IMR-90 (cell line): ENCODE measurements around the gene MYO9A. TPM values are rescaled to one million over a fixed set of nuclear protein-coding genes. Genes with fewer than 3 reads are reported as not detected.

Experiments used
- ATAC-seq: fragments of 200-7000 bp; cut with Tn5 transposase; 2 replicates; pipeline ENCODE4 v1.9.1; 2020; ENCODE audit warnings: low read depth, mild to moderate bottlenecking, moderate library complexity
- BruUV-seq: library from RNA; stranded (reverse); fragments of 400-500 nt; replicated peaks from 2 replicates; lab custom pipeline; 2021; lab: Mats Ljungman, UMichigan
- CTCF ChIA-PET: fragments of 300-600 bp; formaldehyde crosslinking; extraction: SDS; loops from one replicate; lab custom pipeline; 2021; ENCODE audit warnings: antibody characterized with exemption; lab: Yijun Ruan, JAX
- POLR2A ChIA-PET: fragments of 300-600 bp; sonication (Branson Sonifier 250); formaldehyde crosslinking; loops from one replicate; lab custom pipeline; 2022; ENCODE audit warnings: antibody characterized with exemption; ENCODE audit not compliant: unreplicated experiment; lab: Charles Lee
- DNase-seq: peaks from one replicate; pipeline ENCODE4 v3.0.0; 2013
- H2AFZ ChIP-seq: replicated peaks from 2 replicates; pipeline ENCODE3; 2013; ENCODE audit warnings: low read length, mild to moderate bottlenecking; ENCODE audit not compliant: poor library complexity
- H2AK5ac ChIP-seq: 2 replicates; pipeline ENCODE4 v1.6.1; 2013; ENCODE audit warnings: low read depth, low read length, inconsistent platforms
- H2AK9ac ChIP-seq: replicated peaks from 2 replicates; pipeline ENCODE3; 2013; ENCODE audit warnings: mild to moderate bottlenecking, low read depth, low read length, moderate library complexity; ENCODE audit not compliant: poor library complexity
- H2BK120ac ChIP-seq: 2 replicates; pipeline ENCODE4 v1.6.1; 2013; ENCODE audit warnings: low read depth, low read length, inconsistent platforms
- H2BK15ac ChIP-seq: 3 replicates; pipeline ENCODE4 v1.6.1; 2013; ENCODE audit warnings: low read depth, low read length, inconsistent platforms
- H2BK20ac ChIP-seq: 2 replicates; pipeline ENCODE4 v1.6.1; 2013; ENCODE audit warnings: low read depth, mild to moderate bottlenecking, inconsistent platforms, low read length, moderate library complexity
- H2BK5ac ChIP-seq: 2 replicates; pipeline ENCODE4 v1.6.1; 2013; ENCODE audit warnings: mild to moderate bottlenecking, low read depth, low read length, inconsistent platforms; ENCODE audit not compliant: poor library complexity, severe bottlenecking
- H3K14ac ChIP-seq: replicated peaks from 2 replicates; pipeline ENCODE4 v1.6.1; 2013; ENCODE audit warnings: low read depth, low read length, inconsistent platforms
- H3K18ac ChIP-seq: 2 replicates; pipeline ENCODE4 v1.6.1; 2013; ENCODE audit warnings: low read depth, low read length, control low read depth
- H3K23ac ChIP-seq: 2 replicates; pipeline ENCODE4 v1.6.1; 2013; ENCODE audit warnings: low read depth, low read length, inconsistent platforms
- H3K27ac ChIP-seq: 2 replicates; pipeline ENCODE4 v1.5.1; 2013; ENCODE audit warnings: mild to moderate bottlenecking, control low read depth, low read length; ENCODE audit not compliant: insufficient read depth
- H3K27me3 ChIP-seq: 2 replicates; pipeline ENCODE4 v1.6.1; 2013; ENCODE audit warnings: low read length; ENCODE audit not compliant: control insufficient read depth, insufficient read depth
- H3K36me3 ChIP-seq: 2 replicates; pipeline ENCODE4 v1.6.1; 2013; ENCODE audit warnings: low read length, mixed read lengths; ENCODE audit not compliant: control insufficient read depth, insufficient read depth
- H3K4ac ChIP-seq: 2 replicates; pipeline ENCODE4 v1.6.1; 2013; ENCODE audit warnings: low read depth, low read length, inconsistent platforms
- H3K4me1 ChIP-seq: 2 replicates; pipeline ENCODE4 v1.6.1; 2013; ENCODE audit warnings: low read length, mixed read lengths; ENCODE audit not compliant: control insufficient read depth, insufficient read depth
- H3K4me2 ChIP-seq: 2 replicates; pipeline ENCODE4 v1.6.1; 2013; ENCODE audit warnings: low read depth, mild to moderate bottlenecking, control low read depth, low read length, moderate library complexity
- H3K4me3 ChIP-seq: 2 replicates; pipeline ENCODE4 v1.5.1; 2013; ENCODE audit warnings: low read depth, mild to moderate bottlenecking, control low read depth, low read length, moderate library complexity; ENCODE audit not compliant: insufficient read depth
- H3K56ac ChIP-seq: 2 replicates; pipeline ENCODE4 v1.6.1; 2013; ENCODE audit warnings: low read length, inconsistent platforms; ENCODE audit not compliant: insufficient read depth; ENCODE audit errors: extremely low read depth
- H3K79me1 ChIP-seq, 2 experiments: 2 replicates each; pipeline ENCODE4 v1.6.1; 2013; ENCODE audit warnings: low read length in 2 of 2, inconsistent platforms in 1 of 2, low read depth in 1 of 2
- H3K9ac ChIP-seq: 2 replicates; pipeline ENCODE4 v1.6.1; 2013; ENCODE audit warnings: low read depth, low read length, control low read depth
- H3K9me1 ChIP-seq: 2 replicates; pipeline ENCODE4 v1.6.1; 2013; ENCODE audit warnings: low read length, inconsistent platforms; ENCODE audit not compliant: insufficient read depth
- H3K9me3 ChIP-seq: 2 replicates; pipeline ENCODE4 v1.6.1; 2013; ENCODE audit warnings: low read length; ENCODE audit not compliant: control insufficient read depth, insufficient read depth
- H4K20me1 ChIP-seq: 2 replicates; pipeline ENCODE4 v1.6.1; 2013; ENCODE audit warnings: low read length, inconsistent platforms; ENCODE audit not compliant: insufficient read depth
- H4K5ac ChIP-seq: 2 replicates; pipeline ENCODE4 v1.6.1; 2013; ENCODE audit warnings: mild to moderate bottlenecking, low read depth, low read length, control low read depth
- H4K8ac ChIP-seq, 2 experiments: 2 replicates each; pipeline ENCODE4 v1.6.1; 2013; ENCODE audit warnings: low read depth in 2 of 2, low read length in 2 of 2, control low read depth in 1 of 2, inconsistent platforms in 1 of 2
- H4K91ac ChIP-seq: 2 replicates; pipeline ENCODE4 v1.6.1; 2013; ENCODE audit warnings: low read depth, low read length, inconsistent platforms; ENCODE audit not compliant: insufficient read depth
- BHLHE40 ChIP-seq: fragments of 150-350 bp; IDR thresholded peaks from 2 replicates; pipeline ENCODE4 v1.6.1; 2016; ENCODE audit warnings: mild to moderate bottlenecking, low read depth, low read length
- CEBPB ChIP-seq: IDR thresholded peaks from 2 replicates; pipeline ENCODE4 v1.6.1; 2012; ENCODE audit warnings: low read depth, low read length, improper control_type of control experiment
- CHD1 ChIP-seq: IDR thresholded peaks from 2 replicates; pipeline ENCODE4 v1.6.1; 2012; ENCODE audit warnings: low read depth, low read length, improper control_type of control experiment
- MAFK ChIP-seq: IDR thresholded peaks from 2 replicates; pipeline ENCODE4 v1.6.1; 2012; ENCODE audit warnings: low read depth, low read length, improper control_type of control experiment
- MXI1 ChIP-seq: IDR thresholded peaks from 2 replicates; pipeline ENCODE4 v1.6.1; 2012; ENCODE audit warnings: low read depth, mild to moderate bottlenecking, low read length, moderate library complexity, borderline replicate concordance
- NFE2L2 ChIP-seq: fragments of 150-350 bp; IDR thresholded peaks from 2 replicates; pipeline ENCODE4 v1.6.1; 2016; ENCODE audit warnings: low read depth, mild to moderate bottlenecking, low read length
- POLR2A ChIP-seq: IDR thresholded peaks from 2 replicates; pipeline ENCODE4 v1.6.1; 2012; ENCODE audit warnings: mild to moderate bottlenecking, low read depth, low read length
- RAD21 ChIP-seq: IDR thresholded peaks from 2 replicates; pipeline ENCODE4 v1.6.1; 2012; ENCODE audit warnings: low read length, improper control_type of control experiment
- RCOR1 ChIP-seq: IDR thresholded peaks from 2 replicates; pipeline ENCODE4 v1.6.1; 2012; ENCODE audit warnings: mild to moderate bottlenecking, low read length, improper control_type of control experiment; ENCODE audit not compliant: insufficient replicate concordance
- RFX5 ChIP-seq: IDR thresholded peaks from 2 replicates; pipeline ENCODE4 v1.8.0; 2012; ENCODE audit warnings: low read depth, mild to moderate bottlenecking, low read length, moderate library complexity
- SMC3 ChIP-seq: fragments of 150-350 bp; IDR thresholded peaks from 2 replicates; pipeline ENCODE4 v1.6.1; 2016; ENCODE audit warnings: low read depth, mild to moderate bottlenecking, antibody characterized with exemption, low read length, moderate library complexity
- WGBS, 2 experiments: methylation state at CpG; one replicate each; pipeline versions ENCODE4 v1.1.5 to v1.1.7; 2013; ENCODE audit warnings: missing lambda C conversion rate in 2 of 2; ENCODE audit not compliant: insufficient read length in 1 of 2; ENCODE audit errors: extremely low coverage in 2 of 2; 5-methylcytosine and 5-hydroxymethylcytosine counted together
- dilution Hi-C: fragments of 300-500 bp; cut with HindIII; formaldehyde crosslinking; loops from one replicate; pipeline ENCODE4 v1.14.3; 2018; ENCODE audit warnings: low sequenced_read_pairs; ENCODE audit not compliant: unreplicated experiment
- in situ Hi-C: fragments of 300-500 bp; cut with MboI; formaldehyde crosslinking; loops from 3 replicates; pipeline ENCODE4 v1.14.3; 2019; ENCODE audit warnings: low sequenced_read_pairs, inconsistent platforms, mixed read lengths
- intact Hi-C: fragments of 100-400 bp; cut with micrococcal nuclease; formaldehyde crosslinking; loops from 2 replicates; pipeline ENCODE4 v1.10.0; 2022
- polyA plus RNA-seq, 3 experiments: library from polyadenylated mRNA; depleted of rRNA; stranded (reverse); fragments of >200 nt; gene quantifications; 2 replicates each; pipeline ENCODE4 v1.2.3, GENCODE V29; 2012; ENCODE audit warnings: low replicate concordance in 1 of 3
- total RNA-seq: library from RNA; depleted of rRNA; stranded (reverse); fragments of >200 nt; gene quantifications from 2 replicates; pipeline ENCODE4 v1.2.3, GENCODE V29; 2012
- TF ChIP-seq, protein P1 (sequence below): fragments of 150-350 bp; IDR thresholded peaks from 2 replicates; pipeline ENCODE4 v1.6.1; 2016; ENCODE audit warnings: low read depth, mild to moderate bottlenecking, low read length, moderate library complexity, borderline replicate concordance
- TF ChIP-seq, protein P2 (sequence below): conservative IDR thresholded peaks from 2 replicates; pipeline ENCODE4 v1.5.1; 2012; ENCODE audit warnings: mild to moderate bottlenecking, low read depth, low read length, improper control_type of control experiment

MYO9A gene
- total and polyA plus RNA-seq, 2 of the 4 experiments (the other 2 are of a cell fraction): 6.0 to 49.5 TPM

DNA sequence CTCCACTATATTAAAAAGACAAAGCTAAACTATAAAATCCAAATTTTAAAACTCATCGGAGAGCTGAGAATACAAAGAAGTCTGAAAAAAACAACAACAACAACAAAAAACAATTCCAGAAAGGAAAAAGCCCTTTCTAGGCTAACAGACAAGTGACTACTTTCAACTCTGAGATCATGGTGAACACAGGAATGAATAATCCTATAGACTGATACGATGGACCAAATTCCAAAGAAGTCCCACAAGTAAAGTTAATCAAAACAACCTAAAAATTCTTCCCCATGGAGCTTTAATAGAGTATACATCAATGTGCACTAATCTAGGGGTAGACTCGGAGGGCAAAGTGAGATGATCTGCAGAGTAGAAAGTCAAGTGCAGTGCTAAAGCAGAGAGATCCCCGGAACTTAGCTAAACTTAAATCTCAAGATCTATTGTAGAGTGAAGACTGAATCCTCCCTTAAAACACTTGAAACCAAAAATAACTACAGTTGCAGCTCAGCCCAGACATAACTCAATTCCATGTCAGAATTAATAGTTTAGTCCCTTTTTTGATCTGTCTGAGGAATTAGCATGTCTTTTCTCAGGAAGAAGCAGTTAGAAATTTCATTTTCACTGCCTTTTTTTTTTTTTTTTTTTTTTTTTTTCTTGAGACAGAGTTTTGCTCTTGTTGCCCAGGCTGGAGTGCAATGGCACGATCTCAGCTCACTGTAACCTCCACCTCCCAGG lies 43.5 kb downstream of the MYO9A start:
- no peak for TF ChIP-seq CEBPB
- no peak for TF ChIP-seq NFE2L2
- TF ChIP-seq BHLHE40: no peak
- TF ChIP-seq RAD21: no peak
- TF ChIP-seq, protein P1, sequence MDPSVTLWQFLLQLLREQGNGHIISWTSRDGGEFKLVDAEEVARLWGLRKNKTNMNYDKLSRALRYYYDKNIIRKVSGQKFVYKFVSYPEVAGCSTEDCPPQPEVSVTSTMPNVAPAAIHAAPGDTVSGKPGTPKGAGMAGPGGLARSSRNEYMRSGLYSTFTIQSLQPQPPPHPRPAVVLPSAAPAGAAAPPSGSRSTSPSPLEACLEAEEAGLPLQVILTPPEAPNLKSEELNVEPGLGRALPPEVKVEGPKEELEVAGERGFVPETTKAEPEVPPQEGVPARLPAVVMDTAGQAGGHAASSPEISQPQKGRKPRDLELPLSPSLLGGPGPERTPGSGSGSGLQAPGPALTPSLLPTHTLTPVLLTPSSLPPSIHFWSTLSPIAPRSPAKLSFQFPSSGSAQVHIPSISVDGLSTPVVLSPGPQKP: no peak
- TF ChIP-seq MXI1: no peak
- TF ChIP-seq SMC3: no peak
- TF ChIP-seq, protein P2, sequence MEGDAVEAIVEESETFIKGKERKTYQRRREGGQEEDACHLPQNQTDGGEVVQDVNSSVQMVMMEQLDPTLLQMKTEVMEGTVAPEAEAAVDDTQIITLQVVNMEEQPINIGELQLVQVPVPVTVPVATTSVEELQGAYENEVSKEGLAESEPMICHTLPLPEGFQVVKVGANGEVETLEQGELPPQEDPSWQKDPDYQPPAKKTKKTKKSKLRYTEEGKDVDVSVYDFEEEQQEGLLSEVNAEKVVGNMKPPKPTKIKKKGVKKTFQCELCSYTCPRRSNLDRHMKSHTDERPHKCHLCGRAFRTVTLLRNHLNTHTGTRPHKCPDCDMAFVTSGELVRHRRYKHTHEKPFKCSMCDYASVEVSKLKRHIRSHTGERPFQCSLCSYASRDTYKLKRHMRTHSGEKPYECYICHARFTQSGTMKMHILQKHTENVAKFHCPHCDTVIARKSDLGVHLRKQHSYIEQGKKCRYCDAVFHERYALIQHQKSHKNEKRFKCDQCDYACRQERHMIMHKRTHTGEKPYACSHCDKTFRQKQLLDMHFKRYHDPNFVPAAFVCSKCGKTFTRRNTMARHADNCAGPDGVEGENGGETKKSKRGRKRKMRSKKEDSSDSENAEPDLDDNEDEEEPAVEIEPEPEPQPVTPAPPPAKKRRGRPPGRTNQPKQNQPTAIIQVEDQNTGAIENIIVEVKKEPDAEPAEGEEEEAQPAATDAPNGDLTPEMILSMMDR: no peak
- no peak for TF ChIP-seq MAFK
- no peak for TF ChIP-seq RCOR1
- no peak for TF ChIP-seq RFX5
- no peak for TF ChIP-seq CHD1
- no peak for TF ChIP-seq POLR2A
- Histone ChIP-seq H3K9me3 (no peaks in the 10 kb centered on the region), H2BK20ac (no peak overlapping the region), H2AK9ac (no peak overlapping the region), H2AK5ac (no peak overlapping the region), H3K56ac (no peak overlapping the region), H4K20me1 (peaks cover 11% of the 10 kb centered on the region; the same call in 1 of the 2 replicates), H3K14ac (no peak overlapping the region), H3K27ac (no peak overlapping the region), H3K4me2 (no peak overlapping the region), H4K91ac (no peak overlapping the region), H4K5ac (no peak overlapping the region), H3K27me3 (no peaks in the 10 kb centered on the region), H3K4me1 (no peaks in the 10 kb centered on the region), H3K4ac (no peak overlapping the region), H3K9me1 (no peaks in the 10 kb centered on the region), H3K23ac (no peak overlapping the region), H3K36me3 (no peaks in the 10 kb centered on the region), H2BK120ac (no peak overlapping the region), H2BK5ac (no peak overlapping the region), H3K79me1 (peaks cover 19 to 39% of the 10 kb centered on the region in 2 experiments), H2AFZ (no peak overlapping the region), H3K18ac (no peak overlapping the region), H4K8ac (no peak overlapping the region), H3K4me3 (no peak overlapping the region), H3K9ac (no peak overlapping the region), H2BK15ac (no peak overlapping the region)
- DNase-seq: no peak
- WGBS, 2 experiments: no CpG with 5 or more reads among the region's 5 CpGs
- ATAC-seq: no peak
- CTCF ChIA-PET: no interaction called here
- in situ Hi-C loops (no loop called here), dilution Hi-C loops (no loop called here), intact Hi-C loops (no loop called here)
- POLR2A ChIA-PET: no interaction called here
- no TSS peak for BruUV-seq
